GM23338 (cell line): Measurements from ENCODE around the gene CPSF7. TPM values are rescaled to one million over a fixed set of nuclear protein-coding genes. Genes with fewer than 3 reads are reported as not detected.

Experiments
- ATAC-seq: fragments of 200-7000 bp; cut with Tn5 transposase; 3 replicates; pipeline ENCODE4 v1.9.1; 2020
- DNase-seq: peaks from one replicate; pipeline ENCODE4 v3.0.0-alpha.2; 2015; ENCODE audit warnings: low spot score
- H2AFZ ChIP-seq: fragments of 200-600 bp; sonication (generic); 2 replicates; pipeline ENCODE4 v1.8.0; 2016; ENCODE audit warnings: antibody characterized with exemption, mild to moderate bottlenecking, moderate library complexity
- H3F3A ChIP-seq: fragments of 200-600 bp; sonication (generic); replicated peaks from 2 replicates; pipeline ENCODE4 v1.8.0; 2017; ENCODE audit warnings: antibody characterized with exemption, mixed run types, low read depth
- H3K27ac ChIP-seq: fragments of 200-600 bp; sonication (generic); 2 replicates; pipeline ENCODE4 v1.6.1; 2016; ENCODE audit warnings: low read depth
- H3K27me3 ChIP-seq: fragments of 200-600 bp; sonication (generic); 2 replicates; pipeline ENCODE4 v1.8.0; 2016; ENCODE audit warnings: mild to moderate bottlenecking, mixed run types, moderate library complexity; ENCODE audit not compliant: insufficient read depth
- H3K36me3 ChIP-seq: fragments of 200-600 bp; sonication (generic); 2 replicates; pipeline ENCODE4 v1.8.0; 2016; ENCODE audit warnings: mild to moderate bottlenecking; ENCODE audit not compliant: insufficient read depth
- H3K4me1 ChIP-seq: fragments of 200-600 bp; sonication (generic); 2 replicates; pipeline ENCODE4 v1.8.0; 2016; ENCODE audit warnings: mild to moderate bottlenecking, moderate library complexity; ENCODE audit not compliant: insufficient read depth
- H3K4me2 ChIP-seq: fragments of 200-600 bp; sonication (generic); 2 replicates; pipeline ENCODE4 v1.7.1; 2017; ENCODE audit warnings: mixed run types
- H3K4me3 ChIP-seq: fragments of 200-600 bp; sonication (generic); 2 replicates; pipeline ENCODE4 v1.6.1; 2016; ENCODE audit warnings: mixed run types
- H3K79me2 ChIP-seq: fragments of 200-600 bp; sonication (generic); replicated peaks from 2 replicates; pipeline ENCODE4 v1.8.0; 2017; ENCODE audit warnings: mild to moderate bottlenecking; ENCODE audit not compliant: insufficient read depth
- H3K9me2 ChIP-seq: fragments of 200-600 bp; sonication (generic); 2 replicates; pipeline ENCODE4 v1.8.0; 2017; ENCODE audit not compliant: insufficient read depth
- H4K20me1 ChIP-seq: fragments of 200-600 bp; sonication (generic); replicated peaks from 2 replicates; pipeline ENCODE4 v1.8.0; 2017; ENCODE audit warnings: mild to moderate bottlenecking; ENCODE audit not compliant: insufficient read depth
- H3K27ac Mint-ChIP-seq: 2 replicates; pipeline ENCODE4 v1.8.0; 2020; ENCODE audit warnings: inconsistent platforms, mild to moderate bottlenecking, moderate library complexity, mixed read lengths
- H3K27me3 Mint-ChIP-seq: 3 replicates; pipeline ENCODE4 v1.8.0; 2022; ENCODE audit warnings: low read depth, mild to moderate bottlenecking, moderate library complexity, mixed read lengths, inconsistent platforms; ENCODE audit not compliant: insufficient read depth, poor library complexity
- H3K36me3 Mint-ChIP-seq: 3 replicates; pipeline ENCODE4 v1.8.0; 2021; ENCODE audit warnings: low read depth, mild to moderate bottlenecking, inconsistent platforms, moderate library complexity, mixed read lengths
- H3K4me1 Mint-ChIP-seq: 3 replicates; pipeline ENCODE4 v1.8.0; 2020; ENCODE audit warnings: mild to moderate bottlenecking, inconsistent platforms, mixed read lengths
- H3K4me3 Mint-ChIP-seq: 3 replicates; pipeline ENCODE4 v1.8.0; 2021; ENCODE audit warnings: moderate library complexity, mild to moderate bottlenecking, inconsistent platforms, mixed read lengths
- H3K9me3 Mint-ChIP-seq: 3 replicates; pipeline ENCODE4 v1.8.0; 2020; ENCODE audit warnings: moderate library complexity, mild to moderate bottlenecking, inconsistent platforms, mixed read lengths
- CREB1 ChIP-seq: fragments of 250-450 bp; sonication (Bioruptor Pico); IDR thresholded peaks from 2 replicates; pipeline ENCODE4 v1.5.0; 2020; ENCODE audit warnings: low read depth, mild to moderate bottlenecking, moderate library complexity
- EZH2 ChIP-seq: fragments of 200-600 bp; sonication (generic); IDR thresholded peaks from one replicate; pipeline ENCODE4 v1.8.0; 2017; ENCODE audit warnings: antibody characterized with exemption, mild to moderate bottlenecking, low read depth; ENCODE audit not compliant: unreplicated experiment
- EZH2phosphoT487 ChIP-seq: fragments of 200-600 bp; sonication (generic); IDR thresholded peaks from one replicate; pipeline ENCODE4 v1.8.1; 2018; ENCODE audit warnings: antibody characterized with exemption; ENCODE audit not compliant: unreplicated experiment
- JUNB ChIP-seq: IDR thresholded peaks from one replicate; pipeline ENCODE4 v1.6.1; 2016; ENCODE audit warnings: antibody characterized with exemption; ENCODE audit not compliant: unreplicated experiment
- NANOG ChIP-seq: IDR thresholded peaks from 2 replicates; pipeline ENCODE4 v1.6.1; 2016; ENCODE audit warnings: antibody characterized with exemption, borderline replicate concordance
- POLR2AphosphoS5 ChIP-seq: IDR thresholded peaks from 2 replicates; pipeline ENCODE4 v1.6.1; 2016; ENCODE audit warnings: antibody characterized with exemption, low read depth
- STAT1 ChIP-seq: IDR thresholded peaks from one replicate; pipeline ENCODE4 v1.6.1; 2016; ENCODE audit warnings: antibody characterized with exemption; ENCODE audit not compliant: unreplicated experiment
- ZNF114 ChIP-seq: fragments of 250-450 bp; sonication (Bioruptor Pico); IDR thresholded peaks from 2 replicates; pipeline ENCODE4 v1.5.0; 2020; ENCODE audit warnings: mild to moderate bottlenecking, moderate library complexity
- ZNF331 ChIP-seq: fragments of 250-450 bp; sonication (Bioruptor Pico); IDR thresholded peaks from 2 replicates; pipeline ENCODE4 v1.5.0; 2020; ENCODE audit warnings: low read depth, mild to moderate bottlenecking, moderate library complexity
- polyA plus RNA-seq: library from polyadenylated mRNA; unstranded; fragments of >200 nt; fragmentation: Nextera tagmentation; extraction: Ambion mirVana; gene quantifications from 2 replicates; pipeline ENCODE4 v1.2.1, GENCODE V29; 2016
- total RNA-seq: library from RNA; depleted of rRNA; stranded (reverse); fragments of >200 nt; shearing (Covaris generic); gene quantifications from 2 replicates; pipeline ENCODE4 v1.2.3, GENCODE V29; 2014
- TF ChIP-seq, protein P1 (sequence below): IDR thresholded peaks from one replicate; pipeline ENCODE4 v1.6.1; 2018; ENCODE audit warnings: antibody characterized with exemption; ENCODE audit not compliant: unreplicated experiment
- TF ChIP-seq, protein P2 (sequence below): IDR thresholded peaks from 2 replicates; pipeline ENCODE4 v1.6.1; 2016; ENCODE audit warnings: antibody characterized with exemption
- TF ChIP-seq, protein P3 (sequence below), 2 experiments: fragments of 200-600 bp in 1 of 2; sonication (generic) in 1 of 2; conservative IDR thresholded peaks; 2 replicates each; pipeline versions ENCODE4 v1.5.1 to v1.6.1; 2016 to 2017; ENCODE audit warnings: antibody characterized with exemption in 2 of 2, low read depth in 2 of 2, mild to moderate bottlenecking in 2 of 2, moderate library complexity in 1 of 2
- TF ChIP-seq, protein P4 (sequence below): fragments of 250-450 bp; sonication (Bioruptor Pico); IDR thresholded peaks from 2 replicates; pipeline ENCODE4 v1.5.0; 2020; ENCODE audit warnings: mild to moderate bottlenecking, moderate library complexity

CPSF7 gene
- total and polyA plus RNA-seq, 2 experiments from 2014 or later, result 27.4 to 60.6 TPM

DNA sequence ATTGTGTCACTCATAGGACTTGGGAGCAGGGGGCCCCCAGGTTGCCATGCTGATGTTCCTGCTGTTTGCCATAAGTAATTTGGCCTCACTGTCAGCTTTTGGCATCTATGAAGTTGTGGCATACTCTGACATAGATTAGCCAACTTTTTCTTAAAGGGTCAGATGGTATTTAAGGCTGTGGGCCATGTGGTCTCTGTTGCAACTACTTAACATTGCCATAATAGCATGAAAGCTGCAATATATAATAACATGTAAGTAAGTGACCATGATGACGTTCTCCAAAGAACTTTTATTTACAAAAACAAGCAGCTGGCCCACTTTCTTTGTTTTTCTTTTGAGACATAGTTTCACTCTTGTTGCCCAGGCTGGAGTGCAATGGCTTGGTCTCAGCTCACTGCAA is 39.6 kb downstream of the CPSF7 start:
- Histone ChIP-seq H3K36me3 (peaks cover 7% of the 10 kb centered on the region; the same call in 1 of the 2 replicates), H3K27me3 (no peaks in the 10 kb centered on the region), H3K79me2 (no peaks in the 10 kb centered on the region), H3K4me1 (peaks cover 4% of the 10 kb centered on the region; the same call in 1 of the 2 replicates), H3K27ac (no peak overlapping the region), H3F3A (peaks cover 18% of the 10 kb centered on the region; the same call in 1 of the 2 replicates), H4K20me1 (no peaks in the 10 kb centered on the region), H3K9me2 (no peaks in the 10 kb centered on the region), H2AFZ (no peak overlapping the region), H3K4me3 (no peak overlapping the region), H3K4me2 (no peak overlapping the region)
- peaks cover 11% of the 10 kb centered on the region; the same call in 1 of the 3 replicates for H3K9me3 Mint-ChIP-seq
- TF ChIP-seq CREB1 (CRISPR knock-in tag) (no peak), JUNB (no peak), ZNF114 (no peak), POLR2AphosphoS5 (no peak), NANOG (no peak), STAT1 (no peak), EZH2 (no peak), EZH2phosphoT487 (no peak), ZNF331 (no peak)
- TF ChIP-seq, protein P1, sequence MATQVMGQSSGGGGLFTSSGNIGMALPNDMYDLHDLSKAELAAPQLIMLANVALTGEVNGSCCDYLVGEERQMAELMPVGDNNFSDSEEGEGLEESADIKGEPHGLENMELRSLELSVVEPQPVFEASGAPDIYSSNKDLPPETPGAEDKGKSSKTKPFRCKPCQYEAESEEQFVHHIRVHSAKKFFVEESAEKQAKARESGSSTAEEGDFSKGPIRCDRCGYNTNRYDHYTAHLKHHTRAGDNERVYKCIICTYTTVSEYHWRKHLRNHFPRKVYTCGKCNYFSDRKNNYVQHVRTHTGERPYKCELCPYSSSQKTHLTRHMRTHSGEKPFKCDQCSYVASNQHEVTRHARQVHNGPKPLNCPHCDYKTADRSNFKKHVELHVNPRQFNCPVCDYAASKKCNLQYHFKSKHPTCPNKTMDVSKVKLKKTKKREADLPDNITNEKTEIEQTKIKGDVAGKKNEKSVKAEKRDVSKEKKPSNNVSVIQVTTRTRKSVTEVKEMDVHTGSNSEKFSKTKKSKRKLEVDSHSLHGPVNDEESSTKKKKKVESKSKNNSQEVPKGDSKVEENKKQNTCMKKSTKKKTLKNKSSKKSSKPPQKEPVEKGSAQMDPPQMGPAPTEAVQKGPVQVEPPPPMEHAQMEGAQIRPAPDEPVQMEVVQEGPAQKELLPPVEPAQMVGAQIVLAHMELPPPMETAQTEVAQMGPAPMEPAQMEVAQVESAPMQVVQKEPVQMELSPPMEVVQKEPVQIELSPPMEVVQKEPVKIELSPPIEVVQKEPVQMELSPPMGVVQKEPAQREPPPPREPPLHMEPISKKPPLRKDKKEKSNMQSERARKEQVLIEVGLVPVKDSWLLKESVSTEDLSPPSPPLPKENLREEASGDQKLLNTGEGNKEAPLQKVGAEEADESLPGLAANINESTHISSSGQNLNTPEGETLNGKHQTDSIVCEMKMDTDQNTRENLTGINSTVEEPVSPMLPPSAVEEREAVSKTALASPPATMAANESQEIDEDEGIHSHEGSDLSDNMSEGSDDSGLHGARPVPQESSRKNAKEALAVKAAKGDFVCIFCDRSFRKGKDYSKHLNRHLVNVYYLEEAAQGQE, result no peak
- TF ChIP-seq, protein P2, sequence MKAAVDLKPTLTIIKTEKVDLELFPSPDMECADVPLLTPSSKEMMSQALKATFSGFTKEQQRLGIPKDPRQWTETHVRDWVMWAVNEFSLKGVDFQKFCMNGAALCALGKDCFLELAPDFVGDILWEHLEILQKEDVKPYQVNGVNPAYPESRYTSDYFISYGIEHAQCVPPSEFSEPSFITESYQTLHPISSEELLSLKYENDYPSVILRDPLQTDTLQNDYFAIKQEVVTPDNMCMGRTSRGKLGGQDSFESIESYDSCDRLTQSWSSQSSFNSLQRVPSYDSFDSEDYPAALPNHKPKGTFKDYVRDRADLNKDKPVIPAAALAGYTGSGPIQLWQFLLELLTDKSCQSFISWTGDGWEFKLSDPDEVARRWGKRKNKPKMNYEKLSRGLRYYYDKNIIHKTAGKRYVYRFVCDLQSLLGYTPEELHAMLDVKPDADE, result no peak
- TF ChIP-seq, protein P3, sequence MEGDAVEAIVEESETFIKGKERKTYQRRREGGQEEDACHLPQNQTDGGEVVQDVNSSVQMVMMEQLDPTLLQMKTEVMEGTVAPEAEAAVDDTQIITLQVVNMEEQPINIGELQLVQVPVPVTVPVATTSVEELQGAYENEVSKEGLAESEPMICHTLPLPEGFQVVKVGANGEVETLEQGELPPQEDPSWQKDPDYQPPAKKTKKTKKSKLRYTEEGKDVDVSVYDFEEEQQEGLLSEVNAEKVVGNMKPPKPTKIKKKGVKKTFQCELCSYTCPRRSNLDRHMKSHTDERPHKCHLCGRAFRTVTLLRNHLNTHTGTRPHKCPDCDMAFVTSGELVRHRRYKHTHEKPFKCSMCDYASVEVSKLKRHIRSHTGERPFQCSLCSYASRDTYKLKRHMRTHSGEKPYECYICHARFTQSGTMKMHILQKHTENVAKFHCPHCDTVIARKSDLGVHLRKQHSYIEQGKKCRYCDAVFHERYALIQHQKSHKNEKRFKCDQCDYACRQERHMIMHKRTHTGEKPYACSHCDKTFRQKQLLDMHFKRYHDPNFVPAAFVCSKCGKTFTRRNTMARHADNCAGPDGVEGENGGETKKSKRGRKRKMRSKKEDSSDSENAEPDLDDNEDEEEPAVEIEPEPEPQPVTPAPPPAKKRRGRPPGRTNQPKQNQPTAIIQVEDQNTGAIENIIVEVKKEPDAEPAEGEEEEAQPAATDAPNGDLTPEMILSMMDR (conservative IDR thresholded peaks at IDR 0.05; ENCODE audit: low read depth in 2 of 2), result no peak
- TF ChIP-seq, protein P4, sequence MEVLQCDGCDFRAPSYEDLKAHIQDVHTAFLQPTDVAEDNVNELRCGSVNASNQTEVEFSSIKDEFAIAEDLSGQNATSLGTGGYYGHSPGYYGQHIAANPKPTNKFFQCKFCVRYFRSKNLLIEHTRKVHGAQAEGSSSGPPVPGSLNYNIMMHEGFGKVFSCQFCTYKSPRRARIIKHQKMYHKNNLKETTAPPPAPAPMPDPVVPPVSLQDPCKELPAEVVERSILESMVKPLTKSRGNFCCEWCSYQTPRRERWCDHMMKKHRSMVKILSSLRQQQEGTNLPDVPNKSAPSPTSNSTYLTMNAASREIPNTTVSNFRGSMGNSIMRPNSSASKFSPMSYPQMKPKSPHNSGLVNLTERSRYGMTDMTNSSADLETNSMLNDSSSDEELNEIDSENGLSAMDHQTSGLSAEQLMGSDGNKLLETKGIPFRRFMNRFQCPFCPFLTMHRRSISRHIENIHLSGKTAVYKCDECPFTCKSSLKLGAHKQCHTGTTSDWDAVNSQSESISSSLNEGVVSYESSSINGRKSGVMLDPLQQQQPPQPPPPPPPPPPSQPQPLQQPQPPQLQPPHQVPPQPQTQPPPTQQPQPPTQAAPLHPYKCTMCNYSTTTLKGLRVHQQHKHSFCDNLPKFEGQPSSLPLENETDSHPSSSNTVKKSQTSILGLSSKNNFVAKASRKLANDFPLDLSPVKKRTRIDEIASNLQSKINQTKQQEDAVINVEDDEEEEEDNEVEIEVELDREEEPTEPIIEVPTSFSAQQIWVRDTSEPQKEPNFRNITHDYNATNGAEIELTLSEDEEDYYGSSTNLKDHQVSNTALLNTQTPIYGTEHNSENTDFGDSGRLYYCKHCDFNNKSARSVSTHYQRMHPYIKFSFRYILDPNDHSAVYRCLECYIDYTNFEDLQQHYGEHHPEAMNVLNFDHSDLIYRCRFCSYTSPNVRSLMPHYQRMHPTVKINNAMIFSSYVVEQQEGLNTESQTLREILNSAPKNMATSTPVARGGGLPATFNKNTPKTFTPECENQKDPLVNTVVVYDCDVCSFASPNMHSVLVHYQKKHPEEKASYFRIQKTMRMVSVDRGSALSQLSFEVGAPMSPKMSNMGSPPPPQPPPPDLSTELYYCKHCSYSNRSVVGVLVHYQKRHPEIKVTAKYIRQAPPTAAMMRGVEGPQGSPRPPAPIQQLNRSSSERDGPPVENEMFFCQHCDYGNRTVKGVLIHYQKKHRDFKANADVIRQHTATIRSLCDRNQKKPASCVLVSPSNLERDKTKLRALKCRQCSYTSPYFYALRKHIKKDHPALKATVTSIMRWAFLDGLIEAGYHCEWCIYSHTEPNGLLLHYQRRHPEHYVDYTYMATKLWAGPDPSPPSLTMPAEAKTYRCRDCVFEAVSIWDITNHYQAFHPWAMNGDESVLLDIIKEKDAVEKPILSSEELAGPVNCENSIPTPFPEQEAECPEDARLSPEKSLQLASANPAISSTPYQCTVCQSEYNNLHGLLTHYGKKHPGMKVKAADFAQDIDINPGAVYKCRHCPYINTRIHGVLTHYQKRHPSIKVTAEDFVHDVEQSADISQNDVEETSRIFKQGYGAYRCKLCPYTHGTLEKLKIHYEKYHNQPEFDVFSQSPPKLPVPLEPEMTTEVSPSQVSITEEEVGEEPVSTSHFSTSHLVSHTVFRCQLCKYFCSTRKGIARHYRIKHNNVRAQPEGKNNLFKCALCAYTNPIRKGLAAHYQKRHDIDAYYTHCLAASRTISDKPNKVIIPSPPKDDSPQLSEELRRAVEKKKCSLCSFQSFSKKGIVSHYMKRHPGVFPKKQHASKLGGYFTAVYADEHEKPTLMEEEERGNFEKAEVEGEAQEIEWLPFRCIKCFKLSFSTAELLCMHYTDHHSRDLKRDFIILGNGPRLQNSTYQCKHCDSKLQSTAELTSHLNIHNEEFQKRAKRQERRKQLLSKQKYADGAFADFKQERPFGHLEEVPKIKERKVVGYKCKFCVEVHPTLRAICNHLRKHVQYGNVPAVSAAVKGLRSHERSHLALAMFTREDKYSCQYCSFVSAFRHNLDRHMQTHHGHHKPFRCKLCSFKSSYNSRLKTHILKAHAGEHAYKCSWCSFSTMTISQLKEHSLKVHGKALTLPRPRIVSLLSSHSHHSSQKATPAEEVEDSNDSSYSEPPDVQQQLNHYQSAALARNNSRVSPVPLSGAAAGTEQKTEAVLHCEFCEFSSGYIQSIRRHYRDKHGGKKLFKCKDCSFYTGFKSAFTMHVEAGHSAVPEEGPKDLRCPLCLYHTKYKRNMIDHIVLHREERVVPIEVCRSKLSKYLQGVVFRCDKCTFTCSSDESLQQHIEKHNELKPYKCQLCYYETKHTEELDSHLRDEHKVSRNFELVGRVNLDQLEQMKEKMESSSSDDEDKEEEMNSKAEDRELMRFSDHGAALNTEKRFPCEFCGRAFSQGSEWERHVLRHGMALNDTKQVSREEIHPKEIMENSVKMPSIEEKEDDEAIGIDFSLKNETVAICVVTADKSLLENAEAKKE, result no peak
- ATAC-seq, result no peak
- H3K27me3 Mint-ChIP-seq, result peaks cover 26% of the 10 kb centered on the region
- H3K4me1 Mint-ChIP-seq, result peaks cover 14% of the 10 kb centered on the region
- no peak overlapping the region for H3K4me3 Mint-ChIP-seq
- peaks cover 15% of the 10 kb centered on the region for H3K36me3 Mint-ChIP-seq
- DNase-seq, result no peak
- no peak overlapping the region for H3K27ac Mint-ChIP-seq
